ENCODE data around the gene CHST13.
"Not testable (repeated sequence)": the region's sequence is repeated elsewhere in the genome, so short reads cannot be mapped to it uniquely, and the experiment has no call there.

CHST13 gene

GRCh38 chr3:126556637-126557414 is 32.9 kb downstream of the CHST13 start:
- no peak for DNase-seq

GRCh38 chr3:126557415-126557745 is 33.4 kb downstream of the CHST13 start:
- DNase-seq = no peak

- DNase-seq = no peak
Observed at GRCh38 chr3:126557761-126558160, 33.8 kb downstream of the CHST13 start.

GRCh38 chr3:126558336-126559071 is 34.5 kb downstream of the CHST13 start, which contains the start of gene C3orf22:
C3orf22 (minus strand) TSS chr3:126558932; CDS start chr3:126553390, 5,542 bp downstream.
- no peak for DNase-seq

- no peak for DNase-seq
Observed at GRCh38 chr3:126562737-126563276, 38.9 kb downstream of the CHST13 start.

- DNase-seq = no peak
Observed at GRCh38 chr3:126567696-126568438, 43.9 kb downstream of the CHST13 start.

GRCh38 chr3:126568776-126569342 is 44.9 kb downstream of the CHST13 start:
- no peak for DNase-seq

GRCh38 chr3:126569390-126569975 is 45.5 kb downstream of the CHST13 start:
- no peak for DNase-seq

GRCh38 chr3:126570103-126570541 is 46.2 kb downstream of the CHST13 start:
- no peak for DNase-seq

GRCh38 chr3:126571078-126571477 is 47.1 kb downstream of the CHST13 start:
- no peak for DNase-seq

GRCh38 chr3:126573492-126574117 is 49.6 kb downstream of the CHST13 start:
- peak; percentile 7 for DNase-seq

- no peak for DNase-seq
Observed at GRCh38 chr3:126577261-126577660, 53.3 kb downstream of the CHST13 start.

- no peak for DNase-seq
Observed at GRCh38 chr3:126578702-126579101, 54.7 kb downstream of the CHST13 start.

GRCh38 chr3:126580746-126581145 is 56.8 kb downstream of the CHST13 start:
- no peak for DNase-seq

GRCh38 chr3:126581569-126581968 is 57.6 kb downstream of the CHST13 start:
- no peak for DNase-seq

GRCh38 chr3:126582311-126582710 is 58.4 kb downstream of the CHST13 start:
- no peak for DNase-seq

GRCh38 chr3:126591515-126591914 is 67.6 kb downstream of the CHST13 start:
- DNase-seq = not testable (repeated sequence)
